ENCODE data around the gene MRPL2. TPM values are rescaled to one million over a fixed set of nuclear protein-coding genes. Genes with fewer than 3 reads are reported as not detected.

Gene MRPL2
- total RNA-seq (2014; rRNA removed; shearing (Covaris generic)) = 31.0 and 31.2 TPM in 2 replicates

DNA sequence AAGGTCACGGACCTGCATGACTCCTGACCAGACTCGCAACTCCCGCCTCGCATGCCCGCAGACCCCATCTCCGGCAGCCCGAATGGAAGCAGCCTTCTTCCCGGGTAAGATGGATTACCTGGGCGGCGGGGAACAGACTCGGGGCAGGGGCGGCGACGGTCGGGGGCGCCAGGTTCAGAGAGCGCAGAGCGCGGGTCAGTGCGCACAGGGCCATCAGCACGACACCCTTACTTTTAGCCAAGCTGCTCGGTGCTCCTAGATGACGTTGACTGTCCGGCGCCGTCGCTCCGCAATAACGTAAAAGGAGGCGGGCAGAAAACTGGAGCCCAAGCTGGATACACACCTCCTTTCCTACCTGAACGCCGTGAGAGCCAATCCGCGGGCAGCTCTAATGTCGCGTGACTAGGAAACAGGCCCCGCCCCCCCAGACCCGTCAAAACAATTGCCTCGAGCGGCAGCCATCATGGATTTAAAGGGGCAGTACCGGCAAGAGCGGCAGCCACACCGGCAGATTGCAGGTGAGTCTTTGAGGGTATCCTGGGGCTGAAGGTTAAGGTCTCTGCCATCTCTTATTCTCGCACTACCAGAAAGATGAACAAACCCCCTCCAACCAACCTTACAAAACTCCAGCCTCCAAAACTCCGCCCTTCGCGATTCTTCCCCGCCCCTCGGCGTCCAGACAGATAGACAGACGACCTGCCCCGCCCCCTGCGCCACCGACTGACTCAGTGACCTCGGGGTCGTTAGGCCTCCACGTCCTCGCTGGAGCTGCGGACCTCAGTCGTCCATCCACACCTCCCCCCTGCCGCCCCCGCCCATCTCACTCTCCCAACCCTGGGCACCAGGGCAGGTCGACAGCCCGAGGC lies at the start of gene MRPL2, which contains the start of gene KLC4:
Gene MRPL2, minus strand, starts transcription at position 267 of the 866 bp plus-strand sequence. Its CDS starts 53 bp downstream, at position 214.
Gene KLC4, plus strand, starts transcription at position 464 of the 866 bp plus-strand sequence. CDS start 1,705 bp downstream, outside the sequence.

GRCh38 chr6:43075670-43076463 lies 16.6 kb upstream of the MRPL2 start, which contains the start of gene PTK7:
Gene PTK7, plus strand, starts transcription at chr6:43076314. Its CDS starts 175 bp downstream, at chr6:43076489.

DNA sequence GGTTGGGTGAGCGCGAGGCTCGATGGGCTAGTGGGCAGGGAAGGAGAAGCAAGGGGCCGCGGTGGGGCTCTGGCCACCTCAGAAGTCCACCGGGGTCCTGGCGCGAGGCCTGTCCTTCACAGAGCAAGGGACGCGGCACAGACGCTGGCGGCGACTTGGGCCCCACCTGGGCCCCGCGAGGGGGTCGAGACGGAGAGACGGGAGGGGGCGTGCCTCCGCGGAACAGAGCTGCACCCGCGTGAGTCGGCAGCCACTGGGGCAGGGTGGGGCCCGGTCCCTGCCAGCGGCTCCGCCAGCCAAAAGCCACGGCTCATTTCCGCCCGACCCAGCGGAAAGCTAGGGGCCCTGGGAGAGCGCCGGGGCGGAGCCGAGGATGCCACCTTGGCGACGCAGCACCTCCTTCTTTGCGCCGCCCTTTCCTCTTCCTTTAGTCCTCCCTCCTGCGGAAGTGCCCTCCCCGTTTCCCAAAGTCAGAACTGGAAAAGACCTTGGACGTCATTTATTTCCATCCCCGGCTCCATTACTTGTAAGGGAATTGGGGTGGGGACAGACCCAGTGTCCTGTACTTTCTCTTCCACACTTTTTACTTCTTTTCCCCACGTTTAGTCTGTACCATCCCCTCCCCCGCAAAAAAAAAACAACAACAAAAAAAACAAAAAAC lies 5.6 kb downstream of the MRPL2 start, which contains the start of gene CUL7:
Gene CUL7, minus strand, starts transcription at position 307 of the 661 bp plus-strand sequence. CDS start 1,063 bp downstream, outside the sequence.

GRCh38 chr6:43021270-43022047 lies 37.8 kb downstream of the MRPL2 start, which contains the start of gene RRP36:
Gene RRP36, plus strand, starts transcription at chr6:43021623. Its CDS starts 32 bp downstream, at chr6:43021655.

GRCh38 chr6:43013843-43014433 lies 45.3 kb downstream of the MRPL2 start, which contains the start of the genes KLHDC3 and MEA1:
Gene KLHDC3, plus strand, starts transcription at chr6:43014249. Its CDS starts 2,944 bp downstream, at chr6:43017193.
Gene MEA1, minus strand, starts transcription at chr6:43013946. Its CDS starts 133 bp downstream, at chr6:43013813.

Other genes starting within 250 kb of the MRPL2 start
- 75.3 and 93.5 TPM in 2 replicates for gene RPL7L1, start 179.8 kb downstream of the MRPL2 start, total RNA-seq (2014; rRNA removed; shearing (Covaris generic))
- not detected in 2 replicates for gene PTCRA, start 143.4 kb downstream of the MRPL2 start, total RNA-seq (2014; rRNA removed; shearing (Covaris generic))
- gene CNPY3, start 130.0 kb downstream of the MRPL2 start, total RNA-seq (2014; rRNA removed; shearing (Covaris generic)) = 29.9 and 34.0 TPM in 2 replicates
- gene GNMT, start 98.7 kb downstream of the MRPL2 start, total RNA-seq (2014; rRNA removed; shearing (Covaris generic)) = 0.57 TPM in 1 of 2 replicates, not detected in the other
- 18.5 and 19.2 TPM in 2 replicates for gene PEX6, start 80.3 kb downstream of the MRPL2 start, total RNA-seq (2014; rRNA removed; shearing (Covaris generic))
- gene PPP2R5D, start 74.9 kb downstream of the MRPL2 start, total RNA-seq (2014; rRNA removed; shearing (Covaris generic)) = 31.0 and 34.3 TPM in 2 replicates
- 91.7 and 103 TPM in 2 replicates for gene MEA1, start 45.5 kb downstream of the MRPL2 start, total RNA-seq (2014; rRNA removed; shearing (Covaris generic))
- 63.1 and 65.0 TPM in 2 replicates for gene KLHDC3, start 45.2 kb downstream of the MRPL2 start, total RNA-seq (2014; rRNA removed; shearing (Covaris generic))
- gene RRP36, start 37.8 kb downstream of the MRPL2 start, total RNA-seq (2014; rRNA removed; shearing (Covaris generic)) = 87.4 and 101 TPM in 2 replicates
- gene CUL7, start 5.6 kb downstream of the MRPL2 start, total RNA-seq (2014; rRNA removed; shearing (Covaris generic)) = 22.7 and 24.6 TPM in 2 replicates
- gene KLC4, start 197 bp upstream of the MRPL2 start, total RNA-seq (2014; rRNA removed; shearing (Covaris generic)) = 17.4 and 17.9 TPM in 2 replicates
- 25.7 and 27.3 TPM in 2 replicates for gene PTK7, start 16.9 kb upstream of the MRPL2 start, total RNA-seq (2014; rRNA removed; shearing (Covaris generic))
- gene SRF, start 111.8 kb upstream of the MRPL2 start, total RNA-seq (2014; rRNA removed; shearing (Covaris generic)) = 33.7 and 35.8 TPM in 2 replicates
- gene CUL9, start 122.8 kb upstream of the MRPL2 start, total RNA-seq (2014; rRNA removed; shearing (Covaris generic)) = 32.4 and 34.9 TPM in 2 replicates
- gene DNPH1, start 170.0 kb upstream of the MRPL2 start, total RNA-seq (2014; rRNA removed; shearing (Covaris generic)) = 133 and 159 TPM in 2 replicates
- gene TTBK1, start 184.0 kb upstream of the MRPL2 start, total RNA-seq (2014; rRNA removed; shearing (Covaris generic)) = not detected in 2 replicates
- not detected in 2 replicates for gene SLC22A7, start 238.8 kb upstream of the MRPL2 start, total RNA-seq (2014; rRNA removed; shearing (Covaris generic))
- gene CRIP3, start 249.4 kb upstream of the MRPL2 start, total RNA-seq (2014; rRNA removed; shearing (Covaris generic)) = not detected in 2 replicates

All from A375 (cell line).